Neural progenitor cell (in vitro differentiated cells): Measurements from ENCODE around the gene ZNF700. TPM values are rescaled to one million over a fixed set of nuclear protein-coding genes. Genes with fewer than 3 reads are reported as not detected.
A peak's percentile ranks its signal among the peaks of the same experiment; 100 is the strongest.
"Not testable (repeated sequence)": the region's sequence is repeated elsewhere in the genome, so short reads cannot be mapped to it uniquely, and the experiment has no call there.

ENCODE experiments used
- DNase-seq: peaks from one replicate; pipeline ENCODE4 v3.0.0-alpha.2; 2016; ENCODE audit warnings: low spot score
- H2AFZ ChIP-seq: fragments of 200-600 bp; sonication (generic); replicated peaks from 2 replicates; pipeline ENCODE4 v1.6.1; 2016; ENCODE audit warnings: antibody characterized with exemption
- H3F3A ChIP-seq: fragments of 200-600 bp; sonication (generic); 2 replicates; pipeline ENCODE4 v1.6.1; 2016; ENCODE audit warnings: antibody characterized with exemption, low read depth
- H3K27ac ChIP-seq: fragments of 200-600 bp; sonication (generic); 2 replicates; pipeline ENCODE4 v1.5.1; 2016; ENCODE audit warnings: mild to moderate bottlenecking
- H3K27me3 ChIP-seq: fragments of 200-600 bp; sonication (generic); 2 replicates; pipeline ENCODE4 v1.6.1; 2016; ENCODE audit warnings: mild to moderate bottlenecking, moderate library complexity
- H3K36me3 ChIP-seq: fragments of 200-600 bp; sonication (generic); 2 replicates; pipeline ENCODE4 v1.5.1; 2016
- H3K4me1 ChIP-seq: fragments of 200-600 bp; sonication (generic); 2 replicates; pipeline ENCODE4 v1.6.1; 2016; ENCODE audit warnings: mixed run types
- H3K4me2 ChIP-seq: fragments of 200-600 bp; sonication (generic); 2 replicates; pipeline ENCODE4 v1.6.1; 2016
- H3K4me3 ChIP-seq: fragments of 200-600 bp; sonication (generic); 2 replicates; pipeline ENCODE4 v1.5.1; 2016
- H3K79me2 ChIP-seq: fragments of 200-600 bp; sonication (generic); 2 replicates; pipeline ENCODE4 v1.6.1; 2016; ENCODE audit warnings: low read depth
- H3K9ac ChIP-seq: fragments of 200-600 bp; sonication (generic); 2 replicates; pipeline ENCODE4 v1.6.1; 2016
- H3K9me3 ChIP-seq: fragments of 200-600 bp; sonication (generic); 2 replicates; pipeline ENCODE4 v1.5.1; 2016; ENCODE audit warnings: low read depth
- H4K20me1 ChIP-seq: fragments of 200-600 bp; sonication (generic); 2 replicates; pipeline ENCODE4 v1.6.1; 2016; ENCODE audit warnings: low read depth
- H3K27ac Mint-ChIP-seq: 3 replicates; pipeline ENCODE4 v1.8.0; 2021; ENCODE audit warnings: mixed read lengths
- H3K27me3 Mint-ChIP-seq: 2 replicates; pipeline ENCODE4 v1.8.0; 2022; ENCODE audit warnings: low read depth, mild to moderate bottlenecking, inconsistent platforms, moderate library complexity, mixed read lengths; ENCODE audit not compliant: insufficient read depth
- H3K36me3 Mint-ChIP-seq: 3 replicates; pipeline ENCODE4 v1.8.0; 2021; ENCODE audit warnings: mixed read lengths
- H3K4me1 Mint-ChIP-seq: 3 replicates; pipeline ENCODE4 v1.8.0; 2021; ENCODE audit warnings: mixed read lengths
- H3K4me3 Mint-ChIP-seq: 3 replicates; pipeline ENCODE4 v1.8.0; 2021; ENCODE audit warnings: mild to moderate bottlenecking, moderate library complexity, mixed read lengths
- H3K9me3 Mint-ChIP-seq: 3 replicates; pipeline ENCODE4 v1.8.0; 2020; ENCODE audit warnings: mixed read lengths
- EZH2 ChIP-seq: fragments of 200-600 bp; sonication (generic); IDR thresholded peaks from 2 replicates; pipeline ENCODE4 v1.6.1; 2017; ENCODE audit warnings: antibody characterized with exemption, mild to moderate bottlenecking, moderate library complexity
- EZH2phosphoT487 ChIP-seq: fragments of 200-600 bp; sonication (generic); IDR thresholded peaks from 2 replicates; pipeline ENCODE4 v1.6.1; 2017; ENCODE audit warnings: antibody characterized with exemption
- total RNA-seq: library from RNA; depleted of rRNA; stranded (reverse); fragments of >200 nt; gene quantifications from 2 replicates; pipeline ENCODE4 v1.2.3, GENCODE V29; 2015; ENCODE audit warnings: low replicate concordance
- TF ChIP-seq, protein P1 (sequence below): fragments of 200-600 bp; sonication (generic); IDR thresholded peaks from 2 replicates; pipeline ENCODE4 v1.5.1; 2017; ENCODE audit warnings: antibody characterized with exemption, mild to moderate bottlenecking

ZNF700 gene
- total RNA-seq, 1 donor from 2014 or later, result 29.4 TPM

DNA sequence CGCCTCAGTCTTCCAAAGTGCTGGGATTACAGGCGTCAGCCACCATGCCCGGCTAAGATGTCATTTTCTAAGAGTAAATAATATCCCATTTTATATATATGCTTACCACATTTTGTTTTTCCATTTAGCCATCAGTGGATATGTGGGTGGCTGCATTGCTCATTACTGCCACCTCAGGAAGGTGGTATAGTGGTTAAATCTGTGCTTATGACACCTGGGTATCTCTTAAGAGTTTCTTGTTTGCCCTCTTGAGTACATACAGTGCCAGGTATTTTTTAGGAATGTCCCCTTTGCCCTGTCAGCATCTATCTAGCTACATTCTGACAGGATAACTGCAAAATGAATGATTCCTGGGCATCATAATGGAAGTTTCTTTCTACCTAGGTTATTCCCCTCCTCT, 22.7 kb upstream of the ZNF700 start:
- DNase-seq, result no peak
- H3K4me2 ChIP-seq, result no peak overlapping the region
- Mint-ChIP-seq H3K4me1 (no peaks in the 10 kb centered on the region), H3K4me3 (no peak overlapping the region), H3K9me3 (peaks cover 76% of the 10 kb centered on the region), H3K27ac (no peak overlapping the region), H3K27me3 (peaks cover 7% of the 10 kb centered on the region), H3K36me3 (peaks cover 65% of the 10 kb centered on the region)
- H3K9me3 ChIP-seq, result peaks cover 59% of the 10 kb centered on the region
- peaks cover 23% of the 10 kb centered on the region for H3F3A ChIP-seq
- TF ChIP-seq, protein P1, sequence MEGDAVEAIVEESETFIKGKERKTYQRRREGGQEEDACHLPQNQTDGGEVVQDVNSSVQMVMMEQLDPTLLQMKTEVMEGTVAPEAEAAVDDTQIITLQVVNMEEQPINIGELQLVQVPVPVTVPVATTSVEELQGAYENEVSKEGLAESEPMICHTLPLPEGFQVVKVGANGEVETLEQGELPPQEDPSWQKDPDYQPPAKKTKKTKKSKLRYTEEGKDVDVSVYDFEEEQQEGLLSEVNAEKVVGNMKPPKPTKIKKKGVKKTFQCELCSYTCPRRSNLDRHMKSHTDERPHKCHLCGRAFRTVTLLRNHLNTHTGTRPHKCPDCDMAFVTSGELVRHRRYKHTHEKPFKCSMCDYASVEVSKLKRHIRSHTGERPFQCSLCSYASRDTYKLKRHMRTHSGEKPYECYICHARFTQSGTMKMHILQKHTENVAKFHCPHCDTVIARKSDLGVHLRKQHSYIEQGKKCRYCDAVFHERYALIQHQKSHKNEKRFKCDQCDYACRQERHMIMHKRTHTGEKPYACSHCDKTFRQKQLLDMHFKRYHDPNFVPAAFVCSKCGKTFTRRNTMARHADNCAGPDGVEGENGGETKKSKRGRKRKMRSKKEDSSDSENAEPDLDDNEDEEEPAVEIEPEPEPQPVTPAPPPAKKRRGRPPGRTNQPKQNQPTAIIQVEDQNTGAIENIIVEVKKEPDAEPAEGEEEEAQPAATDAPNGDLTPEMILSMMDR, result no peak
- TF ChIP-seq EZH2phosphoT487, result no peak
- no peak for TF ChIP-seq EZH2
- H3K27me3 ChIP-seq, result peaks cover 4% of the 10 kb centered on the region
- no peaks in the 10 kb centered on the region for H4K20me1 ChIP-seq
- H2AFZ ChIP-seq, result no peak overlapping the region
- peaks cover 51% of the 10 kb centered on the region for H3K79me2 ChIP-seq
- H3K36me3 ChIP-seq, result peaks cover 52% of the 10 kb centered on the region
- no peaks in the 10 kb centered on the region for H3K4me1 ChIP-seq
- H3K27ac ChIP-seq, result no peak overlapping the region
- no peak overlapping the region for H3K4me3 ChIP-seq
- no peak overlapping the region for H3K9ac ChIP-seq

DNA sequence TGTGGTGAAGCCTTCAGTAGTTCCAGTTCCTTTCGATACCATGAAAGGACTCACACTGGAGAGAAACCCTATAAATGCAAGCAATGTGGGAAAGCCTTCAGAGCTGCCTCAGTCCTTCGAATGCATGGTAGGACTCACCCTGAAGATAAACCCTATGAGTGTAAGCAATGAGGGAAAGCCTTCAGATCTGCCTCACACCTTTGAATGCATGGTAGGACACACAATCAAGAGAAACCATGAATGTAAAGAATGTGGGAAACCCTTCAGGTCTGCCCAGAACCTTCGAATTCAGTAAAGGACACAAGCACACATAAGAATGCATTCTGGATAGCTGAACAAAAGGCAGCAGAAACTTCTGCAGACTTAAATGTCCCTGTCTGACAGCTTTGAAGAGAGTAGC, 19.0 kb upstream of the ZNF700 start:
- H3K4me1 ChIP-seq, result no peaks in the 10 kb centered on the region
- H3K27ac ChIP-seq, result no peak overlapping the region
- Mint-ChIP-seq H3K9me3 (peaks cover 85% of the 10 kb centered on the region), H3K27ac (no peak overlapping the region), H3K36me3 (peaks cover 68% of the 10 kb centered on the region), H3K4me1 (no peaks in the 10 kb centered on the region), H3K4me3 (no peak overlapping the region), H3K27me3 (peaks cover 6% of the 10 kb centered on the region)
- no peak for DNase-seq
- peak overlapping the region; percentile 24 for H3K4me3 ChIP-seq
- peaks cover 31% of the 10 kb centered on the region for H3F3A ChIP-seq
- peaks cover 17% of the 10 kb centered on the region for H3K79me2 ChIP-seq
- peaks cover 57% of the 10 kb centered on the region for H3K36me3 ChIP-seq
- H2AFZ ChIP-seq, result no peak overlapping the region
- no peak overlapping the region for H3K9ac ChIP-seq
- H3K27me3 ChIP-seq, result peaks cover 4% of the 10 kb centered on the region
- TF ChIP-seq, protein P1, result no peak
- no peak for TF ChIP-seq EZH2
- TF ChIP-seq EZH2phosphoT487, result no peak
- H4K20me1 ChIP-seq, result no peaks in the 10 kb centered on the region
- H3K4me2 ChIP-seq, result no peak overlapping the region
- H3K9me3 ChIP-seq, result peaks cover 82% of the 10 kb centered on the region

DNA sequence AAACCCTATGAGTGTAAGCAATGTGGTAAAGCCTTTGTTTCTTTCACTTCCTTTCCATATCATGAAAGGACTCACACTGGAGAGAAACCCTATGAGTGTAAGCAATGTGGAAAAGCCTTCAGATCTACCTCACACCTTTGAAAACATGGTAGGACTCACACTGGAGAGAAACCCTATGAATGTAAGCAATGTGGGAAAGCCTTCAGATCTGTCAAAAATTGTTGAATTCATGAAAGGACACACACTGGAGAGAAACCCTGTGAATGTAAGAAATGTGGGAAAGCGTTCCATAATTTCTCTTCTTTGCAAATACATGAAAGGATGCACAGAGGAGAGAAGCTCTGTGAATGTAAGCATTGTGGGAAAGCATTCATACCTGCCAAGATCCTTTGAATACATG, 13.0 kb upstream of the ZNF700 start:
- H3K36me3 Mint-ChIP-seq, result peaks cover 48% of the 10 kb centered on the region
- not testable (repeated sequence) for H3K9ac ChIP-seq, DNase-seq, H3K4me1 ChIP-seq, H3K27ac Mint-ChIP-seq, H3K27me3 Mint-ChIP-seq, H3K27me3 ChIP-seq, H2AFZ ChIP-seq, H3K4me2 ChIP-seq, H3K4me3 ChIP-seq, H3K27ac ChIP-seq, H3K4me3 Mint-ChIP-seq, H4K20me1 ChIP-seq, H3K4me1 Mint-ChIP-seq, H3K79me2 ChIP-seq
- H3K9me3 Mint-ChIP-seq, result peaks cover 81% of the 10 kb centered on the region
- peaks cover 66% of the 10 kb centered on the region for H3K9me3 ChIP-seq
- peaks cover 25% of the 10 kb centered on the region for H3F3A ChIP-seq
- peaks cover 30% of the 10 kb centered on the region for H3K36me3 ChIP-seq

DNA sequence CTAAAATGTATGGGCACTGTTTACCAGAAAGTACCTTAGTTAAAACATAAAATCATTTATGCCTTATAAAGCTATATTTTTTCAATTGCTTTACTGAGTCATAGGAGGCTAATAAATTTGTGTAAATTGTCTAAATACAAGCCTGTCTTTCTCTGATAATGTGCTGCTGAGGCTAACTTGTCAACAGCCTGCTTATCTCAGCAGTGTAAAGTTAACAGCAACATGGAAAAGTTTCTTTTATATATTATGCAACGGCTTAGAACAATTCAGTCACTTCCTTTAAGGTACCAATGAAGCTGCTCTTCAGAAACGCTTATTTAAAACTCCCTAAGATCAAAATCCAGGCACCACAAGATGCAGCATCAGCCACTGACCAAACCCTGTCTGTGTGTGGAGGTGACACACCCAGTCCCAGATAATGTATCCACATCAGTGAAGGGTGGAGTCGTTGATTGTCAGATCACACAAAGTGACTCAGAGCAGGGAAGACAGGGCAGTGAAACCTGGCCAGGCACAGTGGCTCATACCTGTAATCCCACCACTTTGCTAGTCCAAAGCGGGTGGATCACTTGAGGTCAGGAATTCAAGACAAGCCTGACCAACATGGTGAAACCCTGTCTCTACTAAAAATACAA, 10.4 kb upstream of the ZNF700 start:
- not testable (repeated sequence) for DNase-seq, H2AFZ ChIP-seq, H3K4me2 ChIP-seq, H3K4me3 Mint-ChIP-seq, H3K4me1 ChIP-seq, H3K9ac ChIP-seq, H3K79me2 ChIP-seq, H3K27ac ChIP-seq, H3K27me3 Mint-ChIP-seq, H3K4me1 Mint-ChIP-seq, H3K27me3 ChIP-seq, H4K20me1 ChIP-seq, H3K4me3 ChIP-seq, H3K27ac Mint-ChIP-seq
- peaks cover 46% of the 10 kb centered on the region for H3K9me3 ChIP-seq
- Mint-ChIP-seq H3K9me3 (peaks cover 70% of the 10 kb centered on the region), H3K36me3 (peaks cover 38% of the 10 kb centered on the region)
- H3F3A ChIP-seq, result peaks cover 20% of the 10 kb centered on the region
- peaks cover 23% of the 10 kb centered on the region for H3K36me3 ChIP-seq
